GM19328 (cell line): ENCODE results near the gene TH.

Experiments used
- ATAC-seq: cut with Tn5 transposase; IDR thresholded peaks from one replicate; pipeline ENCODE4 v1.9.1; 2021; ENCODE audit warnings: mild to moderate bottlenecking, moderate library complexity; ENCODE audit not compliant: unreplicated experiment

Gene TH

GRCh38 chr11:2143799-2144543, 27.6 kb downstream of the TH start:
- ATAC-seq = no peak

GRCh38 chr11:2143477-2143798, 28.2 kb downstream of the TH start:
- ATAC-seq = no peak

- ATAC-seq = no peak
These were observed 28.8 kb downstream of the TH start for GRCh38 chr11:2142762-2143202.

- ATAC-seq = no peak
These were observed 29.3 kb downstream of the TH start for GRCh38 chr11:2142300-2142759.

GRCh38 chr11:2140411-2141400, 30.9 kb downstream of the TH start:
- no peak for ATAC-seq

- ATAC-seq = no peak
These were observed 31.8 kb downstream of the TH start for GRCh38 chr11:2139621-2140337.

GRCh38 chr11:2139123-2139521, 32.5 kb downstream of the TH start, which contains the start of gene IGF2:
Gene IGF2 (minus strand): TSS chr11:2139389. CDS start chr11:2135523, 3,866 bp downstream.
- ATAC-seq = no peak

- no peak for ATAC-seq
These were observed 33.0 kb downstream of the TH start for GRCh38 chr11:2138431-2139122.

- no peak for ATAC-seq
These were observed 33.6 kb downstream of the TH start for GRCh38 chr11:2138068-2138430.

GRCh38 chr11:2137202-2138067, 34.2 kb downstream of the TH start:
- no peak for ATAC-seq

GRCh38 chr11:2136952-2137201, 34.7 kb downstream of the TH start:
- ATAC-seq = no peak

- ATAC-seq = no peak
These were observed 35.2 kb downstream of the TH start for GRCh38 chr11:2136209-2136951.

GRCh38 chr11:2135648-2136201, 35.9 kb downstream of the TH start:
- no peak for ATAC-seq

- ATAC-seq = no peak
These were observed 36.5 kb downstream of the TH start for GRCh38 chr11:2135018-2135569.

- no peak for ATAC-seq
These were observed 37.3 kb downstream of the TH start for GRCh38 chr11:2134022-2135010.

GRCh38 chr11:2133241-2134021, 38.2 kb downstream of the TH start:
- ATAC-seq = no peak

GRCh38 chr11:2132874-2133240, 38.8 kb downstream of the TH start:
- ATAC-seq = no peak
